Gastrocnemius medialis (tissue), 4 donors: ENCODE measurements around the gene KLHL26.

Experiments
- POLR2A ChIP-seq, 2 donors: fragments of 450-650 bp; IDR thresholded peaks; one replicate each; pipeline ENCODE4 v1.6.1; 2017; ENCODE audit warnings: antibody characterized with exemption in 2 of 2, mild to moderate bottlenecking in 2 of 2, moderate library complexity in 2 of 2
- TF ChIP-seq, protein P1 (sequence below), 5 experiments: fragments of 450-650 bp in 3 of 5; fragments of 200-600 bp in 2 of 5; sonication (generic) in 2 of 5; IDR thresholded peaks in 4 of 5; conservative IDR thresholded peaks in 1 of 5; 1 replicate in 4 of 5; 2 replicates in 1 of 5; pipeline ENCODE4 v1.5.1; 2016 to 2019; ENCODE audit warnings: antibody characterized with exemption in 5 of 5, mild to moderate bottlenecking in 3 of 5, moderate library complexity in 3 of 5

DNA sequence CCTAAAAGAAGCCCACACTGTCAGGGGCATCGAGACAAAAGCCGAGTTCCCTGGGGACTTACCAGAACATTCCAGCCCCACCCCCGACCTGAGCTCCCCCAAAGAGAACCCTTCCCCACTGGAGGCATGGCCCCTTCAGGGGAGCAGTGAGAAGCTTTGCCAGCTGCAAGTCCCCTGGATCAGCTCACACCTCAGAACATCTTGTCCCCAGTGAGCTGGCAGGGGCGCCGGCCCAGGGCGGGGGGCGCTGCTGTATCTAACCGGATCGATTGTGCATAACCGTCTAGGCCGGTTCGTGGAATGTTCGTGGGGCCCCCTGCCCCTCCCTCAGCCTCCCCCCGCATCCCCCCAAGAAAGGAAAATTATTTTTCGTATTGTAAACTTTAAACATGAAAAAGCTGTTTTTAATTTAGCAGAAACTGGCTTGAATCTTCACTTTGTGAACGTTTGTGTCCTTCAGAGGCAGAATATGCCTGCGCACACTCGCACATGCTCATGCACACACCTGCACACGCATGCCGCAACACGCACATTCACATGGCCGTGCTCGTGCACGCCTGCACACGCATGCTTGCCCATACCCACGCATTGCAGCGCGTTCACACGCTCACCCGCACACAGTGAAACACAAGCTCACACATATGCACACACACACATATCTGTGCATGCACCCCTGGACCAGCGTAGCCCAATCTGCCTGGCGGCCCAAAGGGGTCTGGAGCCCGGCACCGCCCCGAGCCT lies 34.6 kb downstream of the KLHL26 start:
- TF ChIP-seq, protein P1, sequence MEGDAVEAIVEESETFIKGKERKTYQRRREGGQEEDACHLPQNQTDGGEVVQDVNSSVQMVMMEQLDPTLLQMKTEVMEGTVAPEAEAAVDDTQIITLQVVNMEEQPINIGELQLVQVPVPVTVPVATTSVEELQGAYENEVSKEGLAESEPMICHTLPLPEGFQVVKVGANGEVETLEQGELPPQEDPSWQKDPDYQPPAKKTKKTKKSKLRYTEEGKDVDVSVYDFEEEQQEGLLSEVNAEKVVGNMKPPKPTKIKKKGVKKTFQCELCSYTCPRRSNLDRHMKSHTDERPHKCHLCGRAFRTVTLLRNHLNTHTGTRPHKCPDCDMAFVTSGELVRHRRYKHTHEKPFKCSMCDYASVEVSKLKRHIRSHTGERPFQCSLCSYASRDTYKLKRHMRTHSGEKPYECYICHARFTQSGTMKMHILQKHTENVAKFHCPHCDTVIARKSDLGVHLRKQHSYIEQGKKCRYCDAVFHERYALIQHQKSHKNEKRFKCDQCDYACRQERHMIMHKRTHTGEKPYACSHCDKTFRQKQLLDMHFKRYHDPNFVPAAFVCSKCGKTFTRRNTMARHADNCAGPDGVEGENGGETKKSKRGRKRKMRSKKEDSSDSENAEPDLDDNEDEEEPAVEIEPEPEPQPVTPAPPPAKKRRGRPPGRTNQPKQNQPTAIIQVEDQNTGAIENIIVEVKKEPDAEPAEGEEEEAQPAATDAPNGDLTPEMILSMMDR (IDR thresholded peaks at IDR 0.05 in 4 of 5, conservative IDR thresholded peaks at IDR 0.05 in 1 of 5), result no peak
- TF ChIP-seq POLR2A (IDR thresholded peaks at IDR 0.05), result no peak
